ENCODE data around the gene SPATA18.

Gene SPATA18

DNA sequence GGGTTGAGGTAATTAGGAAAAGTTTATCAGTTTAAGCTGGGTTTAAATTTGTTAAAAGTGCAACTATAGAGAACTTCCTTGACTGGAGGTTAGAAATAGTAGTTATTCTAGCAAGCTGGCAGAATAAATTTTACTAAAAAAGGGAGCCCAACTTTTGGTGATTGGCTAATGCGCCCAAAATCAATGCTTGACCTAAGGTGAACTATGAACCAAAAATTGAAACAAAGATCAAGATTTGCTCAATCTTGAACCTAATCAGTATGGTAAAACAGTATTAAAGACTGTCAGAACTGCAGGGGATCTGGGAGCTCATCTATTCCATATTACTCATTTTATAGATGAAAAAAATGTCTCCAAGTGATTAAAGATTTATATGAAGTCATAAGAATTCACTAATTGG, 6.1 kb upstream of the SPATA18 start:
- TF ChIP-seq CTCF (IDR thresholded peaks at IDR 0.05; ENCODE audit: borderline replicate concordance, control extremely low read depth, extremely low read depth, insufficient read depth, missing control alignments) = no peak
- no peak for DNase-seq (ENCODE audit: low spot score)
- in situ Hi-C loops (cut with MboI; ENCODE audit: low sequenced_read_pairs, unreplicated experiment) = no loop called here

DNA sequence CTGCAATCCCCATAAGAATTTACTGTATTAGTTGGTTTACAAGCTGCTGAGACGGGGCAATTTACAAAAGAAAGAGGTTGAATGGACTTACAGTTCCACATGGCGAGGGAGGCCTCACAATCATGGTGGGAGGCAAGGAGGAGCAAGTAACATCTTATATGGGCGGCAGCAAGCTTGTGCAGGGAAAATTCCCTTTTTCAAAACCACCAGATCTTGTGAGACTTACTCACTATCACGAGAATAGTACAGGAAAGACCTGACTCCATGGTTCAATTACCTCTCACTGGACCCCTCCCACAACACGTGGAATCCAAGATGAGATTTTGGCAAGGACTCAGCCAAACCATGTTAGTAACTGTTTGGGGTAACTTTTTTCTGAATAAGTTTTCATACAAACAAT, 1.8 kb upstream of the SPATA18 start:
- in situ Hi-C loops (cut with MboI; ENCODE audit: low sequenced_read_pairs, unreplicated experiment) = no loop called here
- DNase-seq (ENCODE audit: low spot score) = no peak
- no peak for TF ChIP-seq CTCF (IDR thresholded peaks at IDR 0.05; ENCODE audit: borderline replicate concordance, control extremely low read depth, extremely low read depth, insufficient read depth, missing control alignments)

DNA sequence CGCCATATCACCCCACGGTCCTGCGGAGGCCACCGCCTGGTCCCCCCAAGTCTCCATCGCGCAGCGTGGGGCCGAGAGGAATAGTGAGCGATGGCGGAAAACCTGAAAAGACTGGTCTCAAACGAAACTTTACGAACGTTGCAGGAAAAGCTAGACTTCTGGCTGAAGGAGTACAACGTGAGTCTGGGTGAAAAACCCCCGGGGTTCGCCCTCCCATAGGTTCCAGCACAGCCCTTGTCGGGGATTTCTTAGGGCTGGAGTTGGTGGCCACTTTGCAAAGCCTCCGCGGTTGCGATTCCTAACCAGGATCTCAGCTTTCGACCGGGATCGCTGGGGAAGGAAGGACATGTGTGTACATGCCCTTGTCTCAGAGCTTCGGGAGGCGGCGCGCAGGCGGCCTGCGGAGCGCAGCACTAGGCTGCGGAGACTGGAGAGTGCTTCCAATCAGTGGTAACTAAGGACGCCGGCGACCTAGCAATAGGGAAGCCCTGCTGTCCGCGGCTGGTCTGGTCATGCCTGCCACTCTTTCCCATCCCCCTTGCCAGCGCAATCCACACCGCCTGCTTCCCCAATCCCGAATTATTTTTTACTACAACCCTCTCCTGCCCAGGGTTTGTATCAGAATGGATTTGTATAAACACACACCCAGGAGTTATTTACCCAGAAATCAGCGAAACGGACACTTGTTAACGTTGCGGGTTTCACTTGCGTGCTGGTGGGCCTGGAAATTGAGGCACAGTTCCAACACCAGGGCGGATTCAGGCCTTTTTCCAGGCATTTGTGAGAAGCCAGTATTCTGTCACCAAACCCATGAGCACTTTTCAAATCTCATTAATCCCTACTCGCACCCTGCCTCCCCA, 741 bp downstream of the SPATA18 start:
- peak; percentile 67 for DNase-seq (ENCODE audit: low spot score)
- TF ChIP-seq CTCF (IDR thresholded peaks at IDR 0.05; ENCODE audit: borderline replicate concordance, control extremely low read depth, extremely low read depth, insufficient read depth, missing control alignments) = no peak
- in situ Hi-C loops (cut with MboI; ENCODE audit: low sequenced_read_pairs, unreplicated experiment) = no loop called here

DNA sequence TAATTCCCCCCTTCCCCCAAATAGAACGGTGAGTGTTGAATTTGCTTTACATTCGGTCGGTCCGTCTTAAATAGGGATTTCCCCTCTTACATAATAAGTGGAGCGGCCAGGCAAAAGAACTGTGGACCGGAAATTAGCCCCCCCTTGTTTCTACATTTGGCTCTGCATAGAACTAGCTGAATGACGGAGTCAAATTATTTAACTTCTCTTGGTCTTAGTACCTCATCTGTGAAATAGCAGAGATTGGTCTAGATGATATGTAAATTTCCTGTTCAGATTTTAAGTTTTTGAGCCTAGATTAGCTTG, 1.3 kb downstream of the SPATA18 start:
- in situ Hi-C loops (cut with MboI; ENCODE audit: low sequenced_read_pairs, unreplicated experiment) = no loop called here
- DNase-seq (ENCODE audit: low spot score) = peak; percentile 54
- TF ChIP-seq CTCF (IDR thresholded peaks at IDR 0.05; ENCODE audit: borderline replicate concordance, control extremely low read depth, extremely low read depth, insufficient read depth, missing control alignments) = no peak

DNA sequence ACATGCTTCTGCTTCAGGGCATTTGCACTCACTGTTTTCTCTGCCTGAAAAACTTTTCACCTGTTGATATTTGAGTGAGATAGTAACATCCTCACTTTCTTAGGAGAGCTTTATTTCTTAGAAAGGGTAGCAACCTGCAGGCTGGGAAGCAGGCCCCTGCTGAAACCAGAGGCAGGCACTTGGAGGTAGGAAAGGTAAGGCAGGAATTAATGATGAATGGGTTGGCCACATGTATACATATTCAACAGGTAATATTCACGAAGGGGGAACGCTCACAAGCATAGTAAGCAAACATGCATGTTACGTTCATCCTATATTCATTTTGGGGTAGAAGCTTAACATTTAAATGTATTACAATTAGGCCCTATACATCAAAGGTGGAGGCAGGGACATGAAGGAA, 3.1 kb downstream of the SPATA18 start:
- DNase-seq (ENCODE audit: low spot score) = no peak
- TF ChIP-seq CTCF (IDR thresholded peaks at IDR 0.05; ENCODE audit: borderline replicate concordance, control extremely low read depth, extremely low read depth, insufficient read depth, missing control alignments) = no peak
- in situ Hi-C loops (cut with MboI; ENCODE audit: low sequenced_read_pairs, unreplicated experiment) = no loop called here

DNA sequence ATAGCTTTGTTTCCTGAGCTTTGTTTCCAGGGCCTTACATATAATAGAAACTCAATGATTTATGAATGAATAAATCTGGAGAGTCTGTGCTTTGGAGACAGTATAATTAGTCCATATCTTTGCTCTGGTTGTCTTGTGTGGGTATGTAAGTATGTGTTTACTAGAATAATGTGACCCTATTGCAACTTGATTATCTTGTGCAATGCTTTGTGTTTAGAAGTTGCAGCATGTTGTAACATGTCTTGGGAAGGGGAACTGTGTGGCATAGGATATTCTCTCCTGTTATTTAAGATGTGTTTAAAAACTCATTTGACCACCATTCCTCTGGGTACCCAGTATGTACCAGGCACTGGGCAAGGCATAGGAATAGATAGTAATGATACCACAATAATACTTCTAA, 6.1 kb downstream of the SPATA18 start:
- in situ Hi-C loops (cut with MboI; ENCODE audit: low sequenced_read_pairs, unreplicated experiment) = no loop called here
- no peak for DNase-seq (ENCODE audit: low spot score)
- TF ChIP-seq CTCF (IDR thresholded peaks at IDR 0.05; ENCODE audit: borderline replicate concordance, control extremely low read depth, extremely low read depth, insufficient read depth, missing control alignments) = no peak
